Mucosa of rectum (tissue), 2 donors: ENCODE data around the gene MFSD6.

Experiments
- H3K27ac ChIP-seq, 2 donors: one replicate each; pipeline ENCODE4 v1.7.0; 2013; ENCODE audit warnings: inconsistent platforms in 2 of 2, low read depth in 2 of 2, low read length in 2 of 2
- H3K27me3 ChIP-seq, 2 donors: one replicate each; pipeline ENCODE4 v1.7.0; 2013; ENCODE audit warnings: low read length in 2 of 2; ENCODE audit not compliant: control insufficient read depth in 2 of 2, insufficient read depth in 2 of 2
- H3K36me3 ChIP-seq, 2 donors: one replicate each; pipeline ENCODE4 v1.7.0; 2013; ENCODE audit warnings: low read length in 2 of 2; ENCODE audit not compliant: control insufficient read depth in 2 of 2, insufficient read depth in 2 of 2
- H3K4me1 ChIP-seq, 2 donors: one replicate each; pipeline ENCODE4 v1.7.0; 2013; ENCODE audit warnings: low read length in 2 of 2, mild to moderate bottlenecking in 1 of 2; ENCODE audit not compliant: control insufficient read depth in 2 of 2, insufficient read depth in 2 of 2
- H3K4me3 ChIP-seq, 2 donors: one replicate each; pipeline ENCODE4 v1.7.0; 2013; ENCODE audit warnings: low read length in 2 of 2
- H3K9ac ChIP-seq, 2 donors: one replicate each; pipeline ENCODE4 v1.7.0; 2013; ENCODE audit warnings: low read length in 2 of 2, low read depth in 1 of 2, mild to moderate bottlenecking in 1 of 2
- H3K9me3 ChIP-seq, 2 donors: one replicate each; pipeline ENCODE4 v1.7.0; 2013; ENCODE audit warnings: low read length in 2 of 2; ENCODE audit not compliant: control insufficient read depth in 2 of 2
- donor health status: healthy.
- donor health status: Normal muscosa, but diverticular disease.

MFSD6 gene

GRCh38 chr2:190545555-190546385 is 137.6 kb downstream of the MFSD6 start:
- no peak overlapping the region for H3K9ac ChIP-seq
- no peaks in the 10 kb centered on the region for H3K9me3 ChIP-seq
- H3K4me1 ChIP-seq = no peaks in the 10 kb centered on the region
- no peaks in the 10 kb centered on the region for H3K36me3 ChIP-seq
- H3K4me3 ChIP-seq = peak overlapping the region in 1 of 2 donors; percentile 5
- H3K27ac ChIP-seq = no peak overlapping the region
- no peaks in the 10 kb centered on the region for H3K27me3 ChIP-seq

DNA sequence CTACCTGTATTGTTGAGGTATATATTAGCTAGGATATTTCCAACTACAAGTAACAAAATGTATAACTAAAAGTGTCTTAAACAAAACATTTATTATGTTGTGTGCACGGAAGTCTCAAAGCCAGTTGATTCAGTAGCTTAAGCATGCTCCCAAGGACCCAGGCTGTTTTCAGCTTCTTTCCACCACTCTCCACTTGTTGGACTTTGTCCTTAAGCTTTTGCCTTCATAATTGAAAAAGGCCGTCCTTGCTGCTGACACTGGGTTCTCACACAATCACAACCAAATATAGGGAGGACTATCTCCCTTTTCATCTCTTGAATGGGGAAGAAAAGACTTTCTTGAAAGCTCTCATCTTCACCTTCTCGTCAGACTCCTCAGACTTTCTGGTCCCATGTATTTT is 138.6 kb downstream of the MFSD6 start:
- H3K36me3 ChIP-seq = no peaks in the 10 kb centered on the region
- no peak overlapping the region for H3K9ac ChIP-seq
- H3K27me3 ChIP-seq = no peaks in the 10 kb centered on the region
- no peak overlapping the region for H3K4me3 ChIP-seq
- no peak overlapping the region for H3K27ac ChIP-seq
- no peaks in the 10 kb centered on the region for H3K4me1 ChIP-seq
- no peaks in the 10 kb centered on the region for H3K9me3 ChIP-seq

DNA sequence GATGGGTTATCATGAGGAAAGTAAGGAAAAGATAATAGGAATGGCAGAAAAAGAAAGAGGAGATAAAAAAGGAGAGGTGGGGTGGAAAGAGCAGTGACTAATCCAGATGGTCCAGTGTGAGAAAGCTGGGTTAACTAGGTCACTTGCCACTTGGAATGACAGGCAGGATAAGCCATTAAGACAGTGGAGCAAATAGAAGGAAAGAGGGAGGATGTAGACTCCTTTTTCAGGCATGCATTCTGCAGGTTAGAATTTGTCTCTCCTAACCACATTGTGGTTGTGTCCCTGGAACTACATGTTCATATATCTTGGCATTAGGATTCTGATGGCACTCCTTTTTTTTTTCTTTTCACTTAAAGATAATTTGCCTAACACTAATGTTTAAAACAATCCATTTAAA is 139.7 kb downstream of the MFSD6 start:
- no peak overlapping the region for H3K9ac ChIP-seq
- H3K36me3 ChIP-seq = no peaks in the 10 kb centered on the region
- H3K4me3 ChIP-seq = no peak overlapping the region
- H3K27ac ChIP-seq = no peak overlapping the region
- H3K27me3 ChIP-seq = no peaks in the 10 kb centered on the region
- no peaks in the 10 kb centered on the region for H3K4me1 ChIP-seq
- no peaks in the 10 kb centered on the region for H3K9me3 ChIP-seq

GRCh38 chr2:190550137-190550536 is 142.0 kb downstream of the MFSD6 start:
- no peak overlapping the region for H3K27ac ChIP-seq
- no peaks in the 10 kb centered on the region for H3K9me3 ChIP-seq
- H3K4me3 ChIP-seq = no peak overlapping the region
- no peaks in the 10 kb centered on the region for H3K27me3 ChIP-seq
- H3K4me1 ChIP-seq = no peaks in the 10 kb centered on the region
- H3K36me3 ChIP-seq = no peaks in the 10 kb centered on the region
- no peak overlapping the region for H3K9ac ChIP-seq
